IPS-15b (cell line): ENCODE data around the gene C2orf81.
"Not testable (repeated sequence)": the region's sequence is repeated elsewhere in the genome, so short reads cannot be mapped to it uniquely, and the experiment has no call there.

Experiments
- H3K27me3 ChIP-seq: one replicate; pipeline ENCODE4 v1.6.1; 2013; ENCODE audit warnings: low read length; ENCODE audit not compliant: control insufficient read depth, insufficient read depth
- H3K36me3 ChIP-seq: one replicate; pipeline ENCODE4 v1.6.1; 2013; ENCODE audit warnings: low read length; ENCODE audit not compliant: control insufficient read depth, insufficient read depth
- H3K4me1 ChIP-seq: one replicate; pipeline ENCODE4 v1.6.1; 2013; ENCODE audit warnings: mild to moderate bottlenecking, low read length; ENCODE audit not compliant: control insufficient read depth, insufficient read depth
- H3K4me3 ChIP-seq: one replicate; pipeline ENCODE4 v1.5.1; 2013; ENCODE audit warnings: low read depth, low read length
- H3K9ac ChIP-seq: one replicate; pipeline ENCODE4 v1.6.1; 2013; ENCODE audit warnings: low read depth, mild to moderate bottlenecking, low read length
- H3K9me3 ChIP-seq: one replicate; pipeline ENCODE4 v1.6.1; 2013; ENCODE audit warnings: mild to moderate bottlenecking, low read length; ENCODE audit not compliant: control insufficient read depth, insufficient read depth

C2orf81 gene

GRCh38 chr2:74457549-74458131, 36.2 kb upstream of the C2orf81 start:
- peak overlapping the region; percentile 76 for H3K9ac ChIP-seq
- no peaks in the 10 kb centered on the region for H3K27me3 ChIP-seq
- H3K4me3 ChIP-seq = peak overlapping the region; percentile 82
- H3K4me1 ChIP-seq = peaks cover 6% of the 10 kb centered on the region
- H3K9me3 ChIP-seq = no peaks in the 10 kb centered on the region
- H3K36me3 ChIP-seq = peaks cover 10% of the 10 kb centered on the region

GRCh38 chr2:74457129-74457548, 35.7 kb upstream of the C2orf81 start:
- Histone ChIP-seq H3K4me1 (peaks cover 6% of the 10 kb centered on the region), H3K4me3 (peak overlapping the region; percentile 82), H3K9ac (peak overlapping the region; percentile 73), H3K9me3 (no peaks in the 10 kb centered on the region), H3K27me3 (no peaks in the 10 kb centered on the region), H3K36me3 (peaks cover 5% of the 10 kb centered on the region)

GRCh38 chr2:74454654-74455511, 33.5 kb upstream of the C2orf81 start, which contains the start of gene INO80B:
TSS of gene INO80B (plus strand) at chr2:74455087. CDS start at chr2:74455117, 30 bp downstream.
- H3K36me3 ChIP-seq = no peaks in the 10 kb centered on the region
- H3K9ac ChIP-seq = peak within 1 kb of the TSS; percentile 42
- H3K4me1 ChIP-seq = peaks cover 6% of the 10 kb centered on the region
- H3K4me3 ChIP-seq = peak within 1 kb of the TSS; percentile 84
- H3K9me3 ChIP-seq = no peaks in the 10 kb centered on the region
- H3K27me3 ChIP-seq = no peaks in the 10 kb centered on the region

- Histone ChIP-seq H3K4me3 (no peak overlapping the region), H3K4me1 (no peaks in the 10 kb centered on the region), H3K9me3 (no peaks in the 10 kb centered on the region)
These were observed 29.3 kb upstream of the C2orf81 start for GRCh38 chr2:74450570-74451190.

DNA sequence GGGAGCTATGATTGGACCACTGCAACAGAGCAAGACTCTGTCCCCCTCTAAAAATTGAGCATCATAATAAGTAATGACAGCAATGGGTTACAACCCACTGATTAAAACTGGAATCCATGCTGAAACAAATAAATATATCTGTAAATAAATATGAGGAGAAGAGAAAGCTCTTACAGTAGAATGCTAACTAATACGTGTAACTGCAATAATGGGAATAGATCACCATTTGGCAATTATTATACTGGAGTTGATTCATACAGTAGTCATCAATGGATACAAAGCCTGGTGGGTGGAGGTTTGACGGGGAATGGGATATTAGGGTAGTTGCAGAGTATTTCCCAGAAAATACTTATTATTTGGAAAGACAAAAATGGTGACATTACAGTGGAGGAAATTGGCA, 27.4 kb upstream of the C2orf81 start:
- Histone ChIP-seq H3K4me3 (no peak overlapping the region), H3K9me3 (no peaks in the 10 kb centered on the region), H3K9ac (no peak overlapping the region), H3K4me1 (no peaks in the 10 kb centered on the region), H3K36me3 (no peaks in the 10 kb centered on the region), H3K27me3 (peaks cover 2% of the 10 kb centered on the region)

More at GRCh38 chr2:74450570-74451190, 29.3 kb upstream of the C2orf81 start:
- no peaks in the 10 kb centered on the region for H3K36me3 ChIP-seq
- no peak overlapping the region for H3K9ac ChIP-seq
- no peaks in the 10 kb centered on the region for H3K27me3 ChIP-seq

GRCh38 chr2:74447230-74447999, 26.0 kb upstream of the C2orf81 start:
- H3K36me3 ChIP-seq = no peaks in the 10 kb centered on the region
- peaks cover 2% of the 10 kb centered on the region for H3K27me3 ChIP-seq
- H3K9me3 ChIP-seq = no peaks in the 10 kb centered on the region
- H3K4me3 ChIP-seq = no peak overlapping the region
- no peak overlapping the region for H3K9ac ChIP-seq
- no peaks in the 10 kb centered on the region for H3K4me1 ChIP-seq

- H3K9ac ChIP-seq = no peak overlapping the region
- no peaks in the 10 kb centered on the region for H3K36me3 ChIP-seq
- peaks cover 2% of the 10 kb centered on the region for H3K27me3 ChIP-seq
- no peak overlapping the region for H3K4me3 ChIP-seq
- no peaks in the 10 kb centered on the region for H3K9me3 ChIP-seq
- H3K4me1 ChIP-seq = peaks cover under 1% of the 10 kb centered on the region
These were observed 23.3 kb upstream of the C2orf81 start for GRCh38 chr2:74444498-74445318.

GRCh38 chr2:74442483-74443297, 21.3 kb upstream of the C2orf81 start:
- not testable (repeated sequence) for H3K4me1 ChIP-seq, H3K27me3 ChIP-seq

GRCh38 chr2:74441690-74442482, 20.5 kb upstream of the C2orf81 start, which contains the start of gene RTKN:
TSS of gene RTKN (minus strand) at chr2:74441937. CDS start at chr2:74441816, 121 bp downstream.
- Histone ChIP-seq H3K4me3 (peak within 1 kb of the TSS; percentile 91), H3K4me1 (peaks cover 12% of the 10 kb centered on the region), H3K36me3 (no peaks in the 10 kb centered on the region), H3K27me3 (peaks cover 2% of the 10 kb centered on the region), H3K9me3 (no peaks in the 10 kb centered on the region), H3K9ac (peak within 1 kb of the TSS; percentile 84)

More at GRCh38 chr2:74442483-74443297, 21.3 kb upstream of the C2orf81 start:
- H3K9me3 ChIP-seq, H3K36me3 ChIP-seq: not testable (repeated sequence)
- Histone ChIP-seq H3K9ac (peak overlapping the region; percentile 70), H3K4me3 (peak overlapping the region; percentile 91)
